DMS53 treated with DMSO at 0.1 percent for 48 hours (cell line): Measurements from ENCODE around the gene PANK1.

Experiments used
- DNase-seq: peaks from one replicate; lab custom pipeline; 2025; ENCODE audit not compliant: unreplicated experiment; lab: John Stamatoyannopoulos, UW

Gene PANK1

DNA sequence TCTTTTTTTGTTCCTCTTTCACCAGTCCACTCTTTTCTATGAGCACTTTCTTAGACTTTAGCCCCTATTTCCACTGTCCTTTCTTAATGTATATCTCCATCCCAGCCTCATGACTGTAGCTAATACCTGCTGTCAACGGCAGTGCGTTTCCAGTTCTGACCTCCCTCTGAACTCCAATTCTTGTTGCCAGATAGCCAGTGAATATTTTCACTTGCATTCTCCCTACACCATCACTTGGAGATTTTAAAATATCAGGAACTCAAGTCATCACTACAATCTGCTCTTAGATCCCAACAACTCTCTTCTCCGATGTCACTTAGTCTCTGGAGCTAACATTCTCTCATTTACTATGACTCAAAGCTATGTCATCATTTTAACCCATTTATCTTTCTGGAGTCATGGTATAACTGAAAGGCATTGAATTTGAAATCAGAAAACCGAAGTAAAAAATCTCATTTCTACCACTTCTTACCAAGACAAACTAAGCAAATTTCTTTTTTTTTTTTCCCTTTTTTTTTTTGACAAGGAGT lies 104.6 kb downstream of the PANK1 start:
- no peak for DNase-seq

DNA sequence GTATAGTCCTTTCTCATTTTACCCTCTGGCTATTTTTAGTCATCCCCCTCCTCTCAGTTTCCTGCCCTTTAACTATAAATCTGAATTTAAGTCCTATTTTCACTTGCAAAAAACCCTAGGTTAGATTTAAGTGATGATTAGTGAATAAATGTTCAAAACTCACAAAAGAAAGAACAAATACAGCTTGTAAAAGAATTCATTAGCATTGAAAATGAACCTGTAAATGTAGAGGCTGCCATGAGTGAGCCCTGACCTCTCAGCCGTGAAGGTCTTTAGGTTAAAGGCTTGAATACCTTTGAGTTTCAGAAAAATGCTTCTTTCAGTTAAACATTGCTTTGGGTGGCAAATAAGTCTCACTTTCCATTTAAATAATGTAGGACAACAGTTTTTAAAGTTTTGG lies 107.7 kb downstream of the PANK1 start:
- DNase-seq, result no peak

DNA sequence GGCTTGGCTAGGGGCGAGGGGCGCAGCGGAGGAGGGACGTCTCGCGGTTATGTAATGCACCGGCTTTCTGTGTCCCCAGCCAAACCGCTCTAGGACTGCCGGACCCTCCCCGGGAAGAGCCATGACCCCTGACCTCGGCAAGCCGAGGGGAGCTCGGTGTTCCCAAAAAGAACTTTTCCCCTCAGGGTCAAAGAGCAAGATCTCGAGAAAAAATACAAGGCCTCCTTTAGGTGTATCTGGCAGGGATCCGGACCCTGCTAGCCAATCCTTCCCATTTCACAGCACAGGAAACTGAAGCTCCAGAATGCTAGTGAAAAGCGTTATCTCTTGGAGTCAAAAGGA lies 109.1 kb downstream of the PANK1 start:
- DNase-seq, result no peak

DNA sequence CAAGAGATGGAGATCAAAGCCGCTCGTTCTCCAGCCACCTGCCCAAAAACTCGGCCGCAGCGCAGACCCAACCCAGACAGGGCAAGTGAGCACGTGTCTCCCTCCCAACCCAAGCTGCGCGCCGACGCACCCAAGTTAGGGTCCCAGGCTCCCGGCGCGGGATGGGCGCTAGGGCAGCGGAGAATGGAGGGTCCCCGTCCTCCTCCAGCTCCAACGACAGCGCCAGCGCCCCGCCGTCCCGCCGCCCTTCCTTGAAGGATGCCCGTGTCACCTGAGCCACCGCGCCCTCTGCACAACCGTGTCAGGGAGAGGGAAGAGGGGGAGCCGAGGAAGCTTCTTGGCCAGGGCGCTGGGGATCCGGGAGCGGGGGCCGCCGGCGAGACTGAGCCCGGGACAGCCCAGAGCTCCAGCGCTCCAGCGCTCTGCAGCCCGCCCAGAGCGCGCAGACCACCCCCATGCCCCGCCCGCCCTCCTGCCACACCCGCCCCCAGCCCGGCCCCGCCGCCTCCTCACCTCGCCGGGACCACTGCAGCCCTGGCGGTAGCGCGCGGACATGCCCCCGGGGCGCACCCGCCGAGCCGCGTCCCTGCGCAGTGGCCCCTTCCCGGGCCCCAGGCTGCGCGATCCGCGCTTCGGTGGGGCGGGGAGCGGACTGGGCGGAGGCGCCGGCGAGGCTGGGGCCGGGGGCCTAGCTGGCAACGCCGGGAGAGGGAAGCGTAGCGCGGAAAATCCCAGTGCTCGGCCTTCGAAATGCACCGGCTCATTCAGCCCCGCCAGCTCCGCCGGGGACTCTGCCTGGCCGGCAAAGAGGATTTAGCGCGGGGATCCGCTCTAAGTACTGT lies 109.7 kb downstream of the PANK1 start, which contains the start of gene SLC16A12:
SLC16A12 (minus strand) TSS at position 424 of the 842 bp plus-strand sequence. CDS start 73,016 bp downstream, outside the sequence.
- DNase-seq, result no peak

DNA sequence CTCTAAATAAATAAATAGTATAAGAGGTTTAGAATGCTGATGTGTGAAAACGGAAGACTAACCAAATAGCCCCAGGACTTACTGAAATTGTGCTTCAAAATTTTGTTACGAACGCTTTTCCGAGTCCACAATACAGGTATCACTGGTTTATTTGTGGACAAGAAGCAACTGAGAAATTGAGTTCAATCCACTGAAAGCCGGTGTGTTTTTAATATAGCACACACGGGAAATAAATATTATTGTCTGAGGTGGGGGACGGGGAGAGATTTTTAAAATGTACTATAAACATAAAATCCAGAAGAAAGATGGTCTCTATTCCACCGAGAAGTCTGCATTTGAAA lies 110.2 kb downstream of the PANK1 start:
- no peak for DNase-seq
